Endothelial cell of umbilical vein (primary cell): ENCODE results near the gene LRRC43. TPM values are rescaled to one million over a fixed set of nuclear protein-coding genes. Genes with fewer than 3 reads are reported as not detected.

ENCODE experiments used
- BruUV-seq: library from RNA; stranded (reverse); fragments of 400-500 nt; replicated peaks from 2 replicates; lab custom pipeline; 2021; lab: Mats Ljungman, UMichigan
- CTCF ChIA-PET: fragments of 300-600, 350-600 bp; sonication (Branson Sonifier 250); formaldehyde crosslinking; loops from one replicate; lab custom pipeline; 2021; ENCODE audit warnings: antibody characterized with exemption, inconsistent platforms; lab: Charles Lee
- POLR2A ChIA-PET: fragments of 300-600, 350-600 bp; sonication (Branson Sonifier 250); formaldehyde crosslinking; loops from one replicate; lab custom pipeline; 2021; ENCODE audit warnings: antibody characterized with exemption, inconsistent platforms; lab: Charles Lee
- DNase-seq: peaks from one replicate; pipeline ENCODE4 v3.0.0-alpha.2; 2011; ENCODE audit warnings: low read depth, low spot score
- FAIRE-seq: peaks from 2 replicates; lab custom pipeline; 2011; peaks lifted over from hg19 to GRCh38; lab: Jason Lieb, UNC
- H2AFZ ChIP-seq: 2 replicates; pipeline ENCODE4 v1.6.0; 2012; ENCODE audit warnings: low read depth, low read length, control low read depth, inconsistent platforms
- H3K27ac ChIP-seq: 2 replicates; pipeline ENCODE4 v1.5.1; 2011; ENCODE audit warnings: low read depth, mild to moderate bottlenecking, control low read depth, low read length, moderate library complexity; ENCODE audit not compliant: insufficient read depth
- H3K27me3 ChIP-seq, 2 experiments: 2 replicates each; pipeline versions ENCODE4 v1.6.0 to v1.6.1; 2011; ENCODE audit warnings: low read length in 2 of 2, mixed read lengths in 1 of 2; ENCODE audit not compliant: control insufficient read depth in 2 of 2, insufficient read depth in 2 of 2
- H3K36me3 ChIP-seq, 2 experiments: 2 replicates in 1 of 2; 3 replicates in 1 of 2; pipeline ENCODE4 v1.5.1; 2011; ENCODE audit warnings: low read length in 2 of 2, mild to moderate bottlenecking in 1 of 2, moderate library complexity in 1 of 2; ENCODE audit not compliant: control insufficient read depth in 2 of 2, insufficient read depth in 2 of 2; ENCODE audit errors: extremely low read depth in 1 of 2
- H3K4me1 ChIP-seq: 3 replicates; pipeline ENCODE4 v1.5.1; 2011; ENCODE audit warnings: mild to moderate bottlenecking, low read length; ENCODE audit not compliant: control insufficient read depth, insufficient read depth; ENCODE audit errors: extremely low read depth
- H3K4me2 ChIP-seq: 2 replicates; pipeline ENCODE4 v1.6.1; 2011; ENCODE audit warnings: low read length, control low read depth, mixed read lengths; ENCODE audit not compliant: insufficient read depth
- H3K4me3 ChIP-seq, 3 experiments: fragments of 200-600 bp in 1 of 3; sonication (generic), shearing (Covaris generic) in 1 of 3; replicated peaks in 1 of 3; 2 replicates each; pipeline ENCODE4 v1.5.1; 2011 to 2016; ENCODE audit warnings: control low read depth in 3 of 3, low read length in 3 of 3, mild to moderate bottlenecking in 2 of 3, inconsistent platforms in 1 of 3, low read depth in 1 of 3, moderate library complexity in 1 of 3; ENCODE audit not compliant: insufficient read depth in 1 of 3
- H3K79me2 ChIP-seq: 2 replicates; pipeline ENCODE4 v1.6.0; 2012; ENCODE audit warnings: low read length, inconsistent platforms; ENCODE audit not compliant: control insufficient read depth, insufficient read depth
- H3K9ac ChIP-seq: replicated peaks from 2 replicates; pipeline ENCODE3; 2011; ENCODE audit warnings: low read length, control low read depth; ENCODE audit not compliant: insufficient read depth; ENCODE audit errors: extremely low read depth
- H3K9me1 ChIP-seq: replicated peaks from 3 replicates; pipeline ENCODE4 v1.6.0; 2011; ENCODE audit warnings: mild to moderate bottlenecking, low read length; ENCODE audit not compliant: control insufficient read depth, insufficient read depth; ENCODE audit errors: extremely low read depth
- H3K9me3 ChIP-seq: replicated peaks from 2 replicates; pipeline ENCODE4 v1.5.1; 2012; ENCODE audit warnings: low read length, inconsistent platforms; ENCODE audit not compliant: control insufficient read depth, insufficient read depth
- H4K20me1 ChIP-seq: replicated peaks from 2 replicates; pipeline ENCODE3; 2011; ENCODE audit warnings: mild to moderate bottlenecking, low read length; ENCODE audit not compliant: control insufficient read depth, insufficient read depth; ENCODE audit errors: extremely low read depth
- EZH2 ChIP-seq: IDR thresholded peaks from 2 replicates; pipeline ENCODE4 v1.6.1; 2012; ENCODE audit warnings: borderline replicate concordance, low read depth, mild to moderate bottlenecking, moderate library complexity, low read length, inconsistent platforms; ENCODE audit not compliant: severe bottlenecking
- FOS ChIP-seq: IDR thresholded peaks from 2 replicates; pipeline ENCODE4 v1.6.1; 2011; ENCODE audit warnings: mild to moderate bottlenecking, low read length, moderate library complexity, borderline replicate concordance; ENCODE audit not compliant: insufficient read depth
- GATA2 ChIP-seq: IDR thresholded peaks from 2 replicates; pipeline ENCODE4 v1.7.0; 2011; ENCODE audit warnings: low read depth, mild to moderate bottlenecking, moderate library complexity, mixed read lengths, low read length; ENCODE audit not compliant: insufficient read length, insufficient read depth
- JUN ChIP-seq: IDR thresholded peaks from 2 replicates; pipeline ENCODE4 v1.6.1; 2011; ENCODE audit warnings: borderline replicate concordance, low read depth; ENCODE audit not compliant: insufficient read length, insufficient read depth
- MYC ChIP-seq: IDR thresholded peaks from one replicate; pipeline ENCODE4 v1.6.1; 2011; ENCODE audit warnings: mild to moderate bottlenecking, low read depth, low read length
- POLR2A ChIP-seq: IDR thresholded peaks from 2 replicates; pipeline ENCODE4 v1.6.1; 2012; ENCODE audit warnings: low read depth, mild to moderate bottlenecking, control low read depth, low read length
- POLR2AphosphoS5 ChIP-seq: IDR thresholded peaks from 2 replicates; pipeline ENCODE4 v1.6.1; 2012; ENCODE audit warnings: low read depth, mild to moderate bottlenecking, control low read depth, low read length, moderate library complexity; ENCODE audit not compliant: insufficient read depth
- dilution Hi-C: fragments of 300-500 bp; cut with MboI; formaldehyde crosslinking; loops from one replicate; pipeline ENCODE4 v1.15.0; 2019; ENCODE audit warnings: low sequenced_read_pairs; ENCODE audit not compliant: extremely low pct_ligation_motif_present
- intact Hi-C: fragments of 100-400 bp; cut with micrococcal nuclease; formaldehyde crosslinking; loops from one replicate; pipeline ENCODE4 v1.10.0; 2022
- polyA plus RNA-seq, 4 experiments: library from polyadenylated mRNA; depleted of rRNA in 3 of 4; stranded (reverse) in 3 of 4; unstranded in 1 of 4; fragments of >200 nt; gene quantifications; 2 replicates each; pipeline versions ENCODE4 v1.2.1 to v1.2.3, GENCODE V29; 2011 to 2012; ENCODE audit warnings: missing spikeins in 1 of 4
- total RNA-seq: library from RNA; stranded (reverse); gene quantifications from 2 replicates; pipeline ENCODE4 v1.2.3, GENCODE V29; 2021
- TF ChIP-seq, protein P1 (sequence below), 2 donors: IDR thresholded peaks; 1 replicate in 1 of 2; 2 replicates in 1 of 2; pipeline ENCODE4 v1.5.1; 2011; ENCODE audit warnings: low read length in 2 of 2, mild to moderate bottlenecking in 2 of 2, moderate library complexity in 2 of 2, control low read depth in 1 of 2, inconsistent platforms in 1 of 2, low read depth in 1 of 2; ENCODE audit not compliant: insufficient read depth in 1 of 2; ENCODE audit errors: extremely low read depth in 1 of 2
- TF ChIP-seq, protein P2 (sequence below): IDR thresholded peaks from 2 replicates; pipeline ENCODE4 v1.6.1; 2011; ENCODE audit not compliant: insufficient read depth, insufficient read length

LRRC43 gene
- total and polyA plus RNA-seq, 2 donors (not counting 3 experiments of a cell fraction or from before 2014, with no cell fraction given), result 3.1 to 3.4 TPM

GRCh38 chr12:122250047-122250446 is 67.1 kb downstream of the LRRC43 start:
- Histone ChIP-seq H4K20me1 (no peaks in the 10 kb centered on the region), H3K79me2 (no peaks in the 10 kb centered on the region), H3K27ac (no peak overlapping the region), H3K9me1 (no peaks in the 10 kb centered on the region), H3K27me3 (no peaks in the 10 kb centered on the region), H3K9ac (no peak overlapping the region), H3K9me3 (no peaks in the 10 kb centered on the region), H3K4me3 (no peak overlapping the region), H3K36me3 (peaks cover 0 to 2% of the 10 kb centered on the region in 2 experiments), H3K4me2 (no peak overlapping the region), H3K4me1 (no peaks in the 10 kb centered on the region), H2AFZ (no peak overlapping the region)
- intact Hi-C loops (no loop called here), dilution Hi-C loops (no loop called here)
- ChIA-PET CTCF (interaction anchor here (0.9 kb wide), 1 partner anchor 19 kb away, joined by 3 read pairs; no protein-coding TSS in a partner anchor), POLR2A (no interaction called here)
- no peak for DNase-seq
- FAIRE-seq, result no peak
- TF ChIP-seq, protein P1, sequence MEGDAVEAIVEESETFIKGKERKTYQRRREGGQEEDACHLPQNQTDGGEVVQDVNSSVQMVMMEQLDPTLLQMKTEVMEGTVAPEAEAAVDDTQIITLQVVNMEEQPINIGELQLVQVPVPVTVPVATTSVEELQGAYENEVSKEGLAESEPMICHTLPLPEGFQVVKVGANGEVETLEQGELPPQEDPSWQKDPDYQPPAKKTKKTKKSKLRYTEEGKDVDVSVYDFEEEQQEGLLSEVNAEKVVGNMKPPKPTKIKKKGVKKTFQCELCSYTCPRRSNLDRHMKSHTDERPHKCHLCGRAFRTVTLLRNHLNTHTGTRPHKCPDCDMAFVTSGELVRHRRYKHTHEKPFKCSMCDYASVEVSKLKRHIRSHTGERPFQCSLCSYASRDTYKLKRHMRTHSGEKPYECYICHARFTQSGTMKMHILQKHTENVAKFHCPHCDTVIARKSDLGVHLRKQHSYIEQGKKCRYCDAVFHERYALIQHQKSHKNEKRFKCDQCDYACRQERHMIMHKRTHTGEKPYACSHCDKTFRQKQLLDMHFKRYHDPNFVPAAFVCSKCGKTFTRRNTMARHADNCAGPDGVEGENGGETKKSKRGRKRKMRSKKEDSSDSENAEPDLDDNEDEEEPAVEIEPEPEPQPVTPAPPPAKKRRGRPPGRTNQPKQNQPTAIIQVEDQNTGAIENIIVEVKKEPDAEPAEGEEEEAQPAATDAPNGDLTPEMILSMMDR (IDR thresholded peaks at IDR 0.05; ENCODE audit: extremely low read depth in 1 of 2, insufficient read depth in 1 of 2, low read depth in 1 of 2, low read length in 2 of 2), result no peak
- no TSS peak for BruUV-seq

DNA sequence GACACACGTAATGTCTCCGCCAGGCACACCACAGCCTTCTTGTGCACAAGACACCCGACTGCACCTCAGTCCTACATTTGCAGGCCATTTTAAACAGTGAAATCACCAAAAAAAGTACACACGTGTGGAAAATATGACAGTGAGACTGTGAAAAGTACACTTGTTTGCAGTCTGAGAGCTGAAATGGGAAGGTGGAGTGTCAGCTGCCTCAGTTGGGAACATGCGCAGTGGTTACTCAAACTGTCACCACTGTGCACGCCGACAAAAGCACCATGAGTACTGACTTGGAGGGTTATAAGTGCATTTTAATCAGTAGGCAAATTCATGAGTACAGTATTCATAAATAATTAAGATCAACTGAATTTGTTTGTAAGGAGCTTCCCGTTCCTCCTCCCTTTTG is 67.6 kb downstream of the LRRC43 start:
- no peaks in the 10 kb centered on the region for H3K9me3 ChIP-seq
- POLR2A ChIA-PET, result no interaction called here

More for the DNA sequence above, 67.6 kb downstream of the LRRC43 start:
- H4K20me1 ChIP-seq, result no peaks in the 10 kb centered on the region
- no peaks in the 10 kb centered on the region for H3K27me3 ChIP-seq
- no peaks in the 10 kb centered on the region for H3K9me1 ChIP-seq
- H3K79me2 ChIP-seq, result no peaks in the 10 kb centered on the region
- dilution Hi-C loops, result no loop called here
- H3K4me2 ChIP-seq, result no peak overlapping the region
- H3K36me3 ChIP-seq, result peaks cover 0 to 2% of the 10 kb centered on the region in 2 experiments
- no peaks in the 10 kb centered on the region for H3K4me1 ChIP-seq
- BruUV-seq, result no TSS peak
- no peak overlapping the region for H3K4me3 ChIP-seq
- no peak for TF ChIP-seq JUN
- TF ChIP-seq POLR2A, result no peak
- TF ChIP-seq EZH2, result no peak
- no peak for TF ChIP-seq POLR2AphosphoS5
- no peak for TF ChIP-seq MYC
- TF ChIP-seq, protein P2, sequence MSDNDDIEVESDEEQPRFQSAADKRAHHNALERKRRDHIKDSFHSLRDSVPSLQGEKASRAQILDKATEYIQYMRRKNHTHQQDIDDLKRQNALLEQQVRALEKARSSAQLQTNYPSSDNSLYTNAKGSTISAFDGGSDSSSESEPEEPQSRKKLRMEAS, result no peak
- no peak for TF ChIP-seq FOS
- TF ChIP-seq, protein P1 (IDR thresholded peaks at IDR 0.05; ENCODE audit: extremely low read depth in 1 of 2, insufficient read depth in 1 of 2, low read depth in 1 of 2, low read length in 2 of 2), result no peak
- TF ChIP-seq GATA2, result no peak
- H2AFZ ChIP-seq, result no peak overlapping the region
- CTCF ChIA-PET, result interaction anchor here (0.9 kb wide), 1 partner anchor 19 kb away, joined by 3 read pairs; no protein-coding TSS in a partner anchor
- DNase-seq (no peak), FAIRE-seq (no peak)
- intact Hi-C loops, result no loop called here
- no peak overlapping the region for H3K27ac ChIP-seq
- H3K9ac ChIP-seq, result no peak overlapping the region
